ENCODE measurements around the gene C6orf89. TPM values are rescaled to one million over a fixed set of nuclear protein-coding genes. Genes with fewer than 3 reads are reported as not detected.
A peak's percentile ranks its signal among the peaks of the same experiment; 100 is the strongest.

Gene C6orf89
- total RNA-seq, 2 experiments from 2014 or later, result 47.5 to 58.1 TPM

- POLR2A ChIA-PET, result no interaction called here
- Mint-ChIP-seq H3K9me3 (no peaks in the 10 kb centered on the region), H3K4me3 (no peak overlapping the region), H3K4me1 (peaks cover 6% of the 10 kb centered on the region), H3K27me3 (no peaks in the 10 kb centered on the region), H3K36me3 (ENCODE audit: low read depth) (peaks cover 32% of the 10 kb centered on the region), H3K27ac (no peak overlapping the region)
- CTCF ChIA-PET, result interaction anchor here (0.9 to 1.6 kb wide), 3 partner anchors 10 to 49 kb away, joined by 3 to 5 read pairs (median 5); no protein-coding TSS in a partner anchor
- DNase-seq, result no peak
Measured at GRCh38 chr6:36857325-36857724, 28.4 kb upstream of the C6orf89 start.

- Mint-ChIP-seq H3K27ac (no peak overlapping the region), H3K27me3 (no peaks in the 10 kb centered on the region), H3K36me3 (ENCODE audit: low read depth) (peaks cover 35% of the 10 kb centered on the region), H3K4me3 (no peak overlapping the region), H3K9me3 (no peaks in the 10 kb centered on the region), H3K4me1 (peaks cover 13% of the 10 kb centered on the region)
- ChIA-PET POLR2A (no interaction called here), CTCF (interaction anchor here (0.6 to 1.6 kb wide), 3 partner anchors 15 to 51 kb away, joined by 3 read pairs; no protein-coding TSS in a partner anchor)
- no peak for DNase-seq
Measured at GRCh38 chr6:36858407-36858981, 27.3 kb upstream of the C6orf89 start.

GRCh38 chr6:36860126-36860525 is 25.6 kb upstream of the C6orf89 start:
- no peaks in the 10 kb centered on the region for H3K27me3 Mint-ChIP-seq
- no peak overlapping the region for H3K27ac Mint-ChIP-seq
- H3K4me1 Mint-ChIP-seq, result peaks cover 20% of the 10 kb centered on the region
- POLR2A ChIA-PET, result interaction anchor here (0.5 kb wide), 1 partner anchor 231 kb away, joined by 3 read pairs; no protein-coding TSS in a partner anchor
- CTCF ChIA-PET, result interaction anchor here (1.1 to 1.6 kb wide), 3 partner anchors 10 to 104 kb away, joined by 3 to 6 read pairs (median 4); no protein-coding TSS in a partner anchor
- H3K9me3 Mint-ChIP-seq, result no peaks in the 10 kb centered on the region
- no peak for DNase-seq
- no peak overlapping the region for H3K4me3 Mint-ChIP-seq
- peaks cover 43% of the 10 kb centered on the region for H3K36me3 Mint-ChIP-seq (ENCODE audit: low read depth)

GRCh38 chr6:36862164-36862847 is 23.4 kb upstream of the C6orf89 start:
- H3K9me3 Mint-ChIP-seq, result no peaks in the 10 kb centered on the region
- peaks cover 39% of the 10 kb centered on the region for H3K4me1 Mint-ChIP-seq
- no peak for DNase-seq
- H3K4me3 Mint-ChIP-seq, result no peak overlapping the region
- H3K27me3 Mint-ChIP-seq, result no peaks in the 10 kb centered on the region
- ChIA-PET POLR2A (no interaction called here), CTCF (interaction anchor here (1.4 to 5.0 kb wide), 4 partner anchors 11 to 93 kb away, joined by 3 to 31 read pairs (median 15); partner anchors contain the start of gene PPIL1)
- H3K36me3 Mint-ChIP-seq (ENCODE audit: low read depth), result peaks cover 48% of the 10 kb centered on the region
- H3K27ac Mint-ChIP-seq, result peak overlapping the region; percentile 4

DNA sequence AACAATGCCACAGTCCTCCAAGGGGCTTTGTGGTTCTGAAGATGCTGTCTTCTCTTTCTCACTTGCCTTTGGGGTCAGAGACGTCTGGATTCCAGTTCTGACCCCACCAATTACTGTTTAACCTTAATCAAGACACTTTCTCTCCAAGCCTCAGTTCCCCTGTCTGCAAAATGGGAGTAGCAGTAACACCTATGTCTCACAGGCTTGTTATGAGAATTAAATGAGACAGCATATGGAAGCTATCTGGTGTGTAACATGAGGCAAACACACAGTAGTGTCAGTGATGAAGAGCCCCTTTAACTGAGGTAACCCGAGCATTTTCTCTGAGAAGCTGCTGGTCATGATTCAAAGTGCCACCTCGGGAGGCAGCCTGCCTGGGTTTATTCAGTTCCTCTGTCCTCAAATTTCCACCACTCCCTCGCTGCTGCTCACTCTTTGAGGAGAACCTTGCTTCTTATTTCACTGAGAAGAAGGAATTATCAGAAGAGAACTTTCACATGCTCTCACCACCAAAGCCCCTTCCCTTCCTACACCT is 22.8 kb upstream of the C6orf89 start:
- Mint-ChIP-seq H3K27ac (peak overlapping the region; percentile 31), H3K4me1 (peaks cover 45% of the 10 kb centered on the region), H3K36me3 (ENCODE audit: low read depth) (peaks cover 53% of the 10 kb centered on the region), H3K27me3 (no peaks in the 10 kb centered on the region), H3K9me3 (no peaks in the 10 kb centered on the region), H3K4me3 (no peak overlapping the region)
- DNase-seq, result no peak
- POLR2A ChIA-PET, result no interaction called here
- CTCF ChIA-PET, result interaction anchor here (1.0 to 5.0 kb wide), 6 partner anchors 12 to 156 kb away, joined by 3 to 31 read pairs (median 6); partner anchors contain the start of gene PPIL1

DNA sequence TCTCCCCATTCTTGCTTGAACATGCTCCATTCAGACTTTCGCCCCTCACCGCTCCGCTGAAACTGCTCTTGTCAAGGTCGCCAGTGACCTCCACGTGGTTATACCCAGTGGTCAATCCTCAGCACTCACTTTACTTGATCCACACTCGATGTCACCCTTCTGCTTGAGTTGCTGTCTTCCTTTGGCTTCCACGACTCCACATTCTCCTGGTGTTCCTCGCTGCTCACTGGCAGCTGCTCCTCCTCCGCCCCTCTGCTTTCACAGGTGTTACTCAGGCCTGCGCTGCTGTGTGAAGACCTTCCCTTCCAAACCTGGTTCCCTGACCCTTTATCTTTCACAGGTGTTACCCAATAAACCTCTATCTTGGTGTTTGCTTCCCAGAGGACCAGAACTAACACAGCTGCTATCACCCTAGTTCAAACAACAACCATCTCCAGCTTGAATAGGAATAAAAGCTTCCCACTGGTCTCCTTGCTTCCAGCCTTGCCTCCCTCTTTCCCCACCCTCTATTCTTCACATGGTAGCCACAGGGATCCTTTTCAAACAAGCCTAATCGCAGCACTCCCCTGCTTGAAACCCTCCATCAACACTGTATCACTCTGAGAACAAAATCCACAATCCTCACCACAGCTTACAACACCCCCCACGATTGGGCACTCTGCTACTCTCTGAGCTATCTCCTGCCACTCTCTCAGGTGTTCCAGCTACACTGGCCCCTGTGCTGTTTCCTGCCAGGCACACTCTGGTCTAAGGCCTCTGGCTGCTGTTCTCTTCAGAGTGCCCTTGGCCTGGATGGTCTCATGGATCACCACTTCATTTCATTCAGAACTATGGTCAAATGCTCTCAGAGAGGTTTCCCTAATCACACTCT is 21.8 kb upstream of the C6orf89 start:
- peaks cover 55% of the 10 kb centered on the region for H3K36me3 Mint-ChIP-seq (ENCODE audit: low read depth)

DNA sequence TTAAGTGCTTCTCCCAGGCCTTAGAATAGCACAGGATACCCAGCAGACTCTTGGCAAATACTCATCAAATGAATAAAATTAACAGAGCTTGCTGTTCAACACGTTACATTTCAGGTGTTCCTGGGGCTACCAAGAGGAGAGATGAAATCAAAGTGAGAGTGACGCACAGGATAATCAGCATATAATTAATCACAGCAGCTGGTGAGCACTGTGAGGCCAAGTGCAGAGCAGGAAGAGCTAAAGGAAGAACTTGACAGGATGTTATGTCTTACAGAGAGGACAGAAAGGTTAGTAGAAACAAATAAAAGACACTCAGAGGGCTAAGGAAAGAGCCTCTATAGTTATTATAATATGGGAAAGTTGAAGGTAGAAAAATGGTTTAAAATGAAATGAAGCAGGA is 19.9 kb upstream of the C6orf89 start:
- H3K4me1 Mint-ChIP-seq, result peaks cover 63% of the 10 kb centered on the region
- no peak overlapping the region for H3K4me3 Mint-ChIP-seq

More for the DNA sequence above, 21.8 kb upstream of the C6orf89 start:
- no peak for DNase-seq
- POLR2A ChIA-PET, result interaction anchor here (0.7 kb wide), 1 partner anchor 246 kb away, joined by 4 read pairs; no protein-coding TSS in a partner anchor
- Mint-ChIP-seq H3K4me1 (peaks cover 50% of the 10 kb centered on the region), H3K4me3 (no peak overlapping the region), H3K9me3 (no peaks in the 10 kb centered on the region), H3K27ac (no peak overlapping the region), H3K27me3 (no peaks in the 10 kb centered on the region)
- CTCF ChIA-PET, result interaction anchor here (1.0 to 5.0 kb wide), 6 partner anchors 11 to 155 kb away, joined by 3 to 31 read pairs (median 6); partner anchors contain the start of gene PPIL1

GRCh38 chr6:36867471-36868224 is 18.1 kb upstream of the C6orf89 start:
- peak overlapping the region; percentile 11 for H3K27ac Mint-ChIP-seq
- CTCF ChIA-PET, result interaction anchor here (1.5 kb wide), 1 partner anchor 150 kb away, joined by 3 read pairs; no protein-coding TSS in a partner anchor
- POLR2A ChIA-PET, result no interaction called here
- DNase-seq, result no peak
- H3K36me3 Mint-ChIP-seq (ENCODE audit: low read depth), result peaks cover 65% of the 10 kb centered on the region
- H3K27me3 Mint-ChIP-seq, result no peaks in the 10 kb centered on the region
- H3K9me3 Mint-ChIP-seq, result no peaks in the 10 kb centered on the region
- H3K4me3 Mint-ChIP-seq, result no peak overlapping the region
- peaks cover 75% of the 10 kb centered on the region for H3K4me1 Mint-ChIP-seq

More for the DNA sequence above, 19.9 kb upstream of the C6orf89 start:
- Mint-ChIP-seq H3K36me3 (ENCODE audit: low read depth) (peaks cover 65% of the 10 kb centered on the region), H3K27ac (peak overlapping the region; percentile 47), H3K27me3 (no peaks in the 10 kb centered on the region), H3K9me3 (no peaks in the 10 kb centered on the region)
- DNase-seq, result no peak
- CTCF ChIA-PET, result interaction anchor here (1.5 to 5.0 kb wide), 3 partner anchors 9 to 20 kb away, joined by 5 to 31 read pairs (median 27); partner anchors contain the start of genes C6orf89 and PPIL1
- POLR2A ChIA-PET, result no interaction called here

DNA sequence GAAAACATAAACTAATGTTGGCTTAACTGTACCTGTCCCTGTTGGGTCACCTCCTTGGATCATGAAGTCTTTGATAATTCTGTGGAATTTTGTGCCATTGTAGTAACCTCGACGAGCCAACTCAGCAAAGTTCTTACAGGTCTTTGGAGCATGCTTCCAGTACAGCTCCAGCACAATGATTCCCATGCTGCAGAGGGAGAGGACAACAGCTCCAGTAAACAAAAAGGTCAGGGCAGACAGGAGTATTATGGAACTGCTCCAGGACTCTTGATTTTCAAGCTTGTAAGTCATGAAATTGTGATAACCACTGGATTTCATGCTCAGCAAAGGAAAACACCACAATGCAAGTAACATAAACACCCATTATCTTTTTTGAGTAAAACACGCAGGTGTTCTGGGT is 14.1 kb upstream of the C6orf89 start:
- no peaks in the 10 kb centered on the region for H3K9me3 Mint-ChIP-seq
- peaks cover 41% of the 10 kb centered on the region for H3K36me3 Mint-ChIP-seq (ENCODE audit: low read depth)
- H3K27ac Mint-ChIP-seq, result no peak overlapping the region
- CTCF ChIA-PET, result interaction anchor here (0.5 to 6.2 kb wide), 6 partner anchors 11 to 1795 kb away, joined by 3 to 77 read pairs (median 4); partner anchors contain the start of gene C6orf89
- H3K27me3 Mint-ChIP-seq, result no peaks in the 10 kb centered on the region
- no peak for DNase-seq
- H3K4me3 Mint-ChIP-seq, result no peak overlapping the region
- POLR2A ChIA-PET, result no interaction called here
- peaks cover 78% of the 10 kb centered on the region for H3K4me1 Mint-ChIP-seq

- ChIA-PET POLR2A (interaction anchor here (0.7 kb wide), 1 partner anchor 40 kb away, joined by 3 read pairs; no protein-coding TSS in a partner anchor), CTCF (interaction anchor here (0.7 to 6.2 kb wide), 13 partner anchors 9 to 145 kb away, joined by 3 to 77 read pairs (median 4); partner anchors contain the start of gene C6orf89)
Measured at GRCh38 chr6:36873115-36873514, 12.6 kb upstream of the C6orf89 start.

GRCh38 chr6:36873612-36874442 is 11.9 kb upstream of the C6orf89 start:
- Mint-ChIP-seq H3K27ac (peak overlapping the region; percentile 97), H3K4me1 (peaks cover 63% of the 10 kb centered on the region), H3K4me3 (peak overlapping the region; percentile 88), H3K9me3 (no peaks in the 10 kb centered on the region), H3K36me3 (ENCODE audit: low read depth) (peaks cover 24% of the 10 kb centered on the region), H3K27me3 (peaks cover 6% of the 10 kb centered on the region)
- DNase-seq, result peak; percentile 24
- POLR2A ChIA-PET, result interaction anchor here (0.7 kb wide), 1 partner anchor 39 kb away, joined by 3 read pairs; no protein-coding TSS in a partner anchor
- CTCF ChIA-PET, result interaction anchor here (0.7 to 6.2 kb wide), 16 partner anchors 10 to 204 kb away, joined by 3 to 77 read pairs (median 4); partner anchors contain the start of gene C6orf89

More at GRCh38 chr6:36873115-36873514, 12.6 kb upstream of the C6orf89 start:
- Mint-ChIP-seq H3K27me3 (peaks cover 4% of the 10 kb centered on the region), H3K27ac (peak overlapping the region; percentile 97), H3K9me3 (no peaks in the 10 kb centered on the region), H3K4me1 (peaks cover 67% of the 10 kb centered on the region), H3K4me3 (peak overlapping the region; percentile 88), H3K36me3 (ENCODE audit: low read depth) (peaks cover 28% of the 10 kb centered on the region)
- DNase-seq, result no peak

Measured in activated CD4-positive, alpha-beta T cell treated with anti-CD3 and anti-CD28 coated beads, Interleukin-2, amount 10 ng/mL, durations not matched to agents 7 days and 5 days (primary cell).